Mucosa of descending colon (tissue), 3 donors: Measurements from ENCODE around the gene HMX1. TPM values are rescaled to one million over a fixed set of nuclear protein-coding genes. Genes with fewer than 3 reads are reported as not detected.

Source experiments
- ATAC-seq: fragments of 200-7000 bp; cut with Tn5 transposase; one replicate; pipeline ENCODE4 v1.9.1; 2020; ENCODE audit warnings: mild to moderate bottlenecking, moderate library complexity
- DNase-seq, 3 donors: peaks; one replicate each; pipeline ENCODE4 v3.0.0-alpha.2; 2020
- H3K36me3 ChIP-seq: fragments of 200-600 bp; one replicate; pipeline ENCODE4 v1.8.0; 2021; ENCODE audit warnings: low read depth, mild to moderate bottlenecking
- H3K4me1 ChIP-seq: fragments of 200-600 bp; one replicate; pipeline ENCODE4 v1.8.0; 2021; ENCODE audit warnings: low read depth, mild to moderate bottlenecking
- H3K4me3 ChIP-seq: fragments of 200-600 bp; one replicate; pipeline ENCODE4 v1.8.0; 2021; ENCODE audit warnings: mild to moderate bottlenecking
- H3K9me3 ChIP-seq: fragments of 200-600 bp; one replicate; pipeline ENCODE4 v1.8.0; 2021; ENCODE audit warnings: mild to moderate bottlenecking
- CTCF ChIP-seq: fragments of 200-600 bp; IDR thresholded peaks from one replicate; pipeline ENCODE4 v1.8.0; 2022; ENCODE audit warnings: antibody characterized with exemption, mild to moderate bottlenecking
- intact Hi-C, 2 donors: fragments of 100-400 bp; cut with DNase I in 1 of 2; cut with micrococcal nuclease in 1 of 2; formaldehyde crosslinking; loops; one replicate each; pipeline versions ENCODE4 v1.11.0 to v1.11.1; 2022; cut with DNase I, micrococcal nuclease
- total RNA-seq, 3 donors: library from RNA; stranded (reverse); fragmentation: NEBNext Ultra II Directional in 2 of 3; extraction: Animal tissue kit (Norgen Biotek cat#: 25700) in 2 of 3; gene quantifications; one replicate each; pipeline versions ENCODE4 v1.2.1 to v1.2.4, GENCODE V29; 2021 to 2023
- donor health status: DM: no; HTN: no; CAD: no; lungs with moderate emphysema.
- donor health status: DM: no; HTN: no; CAD: no.
- donor health status: DM: no; HTN: yes; CAD: no.

HMX1 gene
- total RNA-seq, 3 donors from 2014 or later: 0.19 TPM; not detected in 2

GRCh38 chr4:8844976-8845690, 26.5 kb downstream of the HMX1 start:
- H3K36me3 ChIP-seq: no peaks in the 10 kb centered on the region
- intact Hi-C loops: no loop called here
- peak in 1 of 3 donors; percentile 10 for DNase-seq

GRCh38 chr4:8843597-8843996, 28.0 kb downstream of the HMX1 start:
- H3K4me3 ChIP-seq: no peak overlapping the region
- H3K9me3 ChIP-seq: no peaks in the 10 kb centered on the region
- H3K36me3 ChIP-seq: no peaks in the 10 kb centered on the region
- ATAC-seq (no peak), DNase-seq (no peak)
- intact Hi-C loops: no loop called here
- TF ChIP-seq CTCF: no peak
- H3K4me1 ChIP-seq: no peaks in the 10 kb centered on the region

More at GRCh38 chr4:8844976-8845690, 26.5 kb downstream of the HMX1 start:
- TF ChIP-seq CTCF: no peak
- no peak overlapping the region for H3K4me3 ChIP-seq
- H3K9me3 ChIP-seq: no peaks in the 10 kb centered on the region
- ATAC-seq: no peak
- no peaks in the 10 kb centered on the region for H3K4me1 ChIP-seq

GRCh38 chr4:8842614-8843013, 29.0 kb downstream of the HMX1 start:
- no peaks in the 10 kb centered on the region for H3K9me3 ChIP-seq
- no peak for DNase-seq
- no peaks in the 10 kb centered on the region for H3K36me3 ChIP-seq
- no peak for TF ChIP-seq CTCF
- intact Hi-C loops: no loop called here
- no peaks in the 10 kb centered on the region for H3K4me1 ChIP-seq
- no peak for ATAC-seq
- H3K4me3 ChIP-seq: no peak overlapping the region

GRCh38 chr4:8841678-8842268, 29.9 kb downstream of the HMX1 start:
- no peak for TF ChIP-seq CTCF
- DNase-seq: no peak
- intact Hi-C loops: no loop called here

GRCh38 chr4:8840816-8841455, 30.7 kb downstream of the HMX1 start:
- no peak for TF ChIP-seq CTCF
- H3K9me3 ChIP-seq: no peaks in the 10 kb centered on the region
- DNase-seq: no peak
- no peak for ATAC-seq
- H3K36me3 ChIP-seq: no peaks in the 10 kb centered on the region
- H3K4me3 ChIP-seq: no peak overlapping the region
- no peaks in the 10 kb centered on the region for H3K4me1 ChIP-seq
- intact Hi-C loops: no loop called here

More at GRCh38 chr4:8841678-8842268, 29.9 kb downstream of the HMX1 start:
- ATAC-seq: no peak
- Histone ChIP-seq H3K4me3 (no peak overlapping the region), H3K9me3 (no peaks in the 10 kb centered on the region), H3K4me1 (no peaks in the 10 kb centered on the region), H3K36me3 (no peaks in the 10 kb centered on the region)
